NCI-H82 treated with DMSO at 0.1 percent for 48 hours (cell line): ENCODE data around the gene BLID.

Source experiments
- DNase-seq: peaks from one replicate; lab custom pipeline; 2025; ENCODE audit not compliant: unreplicated experiment; lab: John Stamatoyannopoulos, UW

The BLID gene

DNA sequence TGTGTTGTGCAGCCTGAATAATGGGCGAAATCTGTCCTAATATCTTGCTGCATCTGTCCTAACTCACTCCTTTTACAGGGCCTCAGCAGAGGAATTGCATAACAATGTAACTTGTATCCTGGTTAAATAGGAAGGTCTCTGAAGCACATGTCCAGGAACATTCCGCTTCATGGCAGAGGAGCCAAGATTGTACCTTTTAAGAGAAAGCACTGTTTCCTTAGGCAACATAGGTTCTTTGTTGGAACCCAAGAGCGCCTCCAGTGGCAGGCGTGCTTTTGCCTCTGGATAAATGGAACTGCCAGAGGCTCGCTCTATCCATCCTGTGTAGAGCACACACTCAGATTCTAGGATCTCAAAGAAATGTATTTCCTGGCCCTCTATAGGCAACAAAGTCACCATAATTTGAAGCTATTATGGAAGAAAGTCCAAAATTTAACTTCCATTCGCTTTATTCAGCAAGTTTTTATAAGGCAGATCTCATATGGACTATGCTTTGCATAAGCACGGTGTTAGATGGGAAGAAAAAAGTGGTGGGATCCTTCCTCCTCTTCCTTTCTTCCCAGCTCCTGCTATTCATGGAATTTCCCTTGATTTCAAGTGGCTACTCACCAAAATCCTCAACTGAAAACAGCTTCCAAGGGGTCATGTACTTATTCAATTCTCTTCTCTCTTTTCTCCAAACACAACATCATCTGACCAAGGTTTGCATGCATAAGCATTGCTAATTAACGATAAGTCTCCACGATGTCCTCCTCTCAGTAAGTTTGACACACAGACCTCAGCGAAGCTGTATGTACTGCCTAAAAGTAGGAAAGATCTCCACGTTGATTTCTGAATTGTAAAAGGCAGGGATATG, at the start of gene BLID:
Gene BLID, minus strand, starts transcription at position 692 of the 856 bp plus-strand sequence. Its CDS starts 293 bp downstream, at position 399.
- no peak for DNase-seq

DNA sequence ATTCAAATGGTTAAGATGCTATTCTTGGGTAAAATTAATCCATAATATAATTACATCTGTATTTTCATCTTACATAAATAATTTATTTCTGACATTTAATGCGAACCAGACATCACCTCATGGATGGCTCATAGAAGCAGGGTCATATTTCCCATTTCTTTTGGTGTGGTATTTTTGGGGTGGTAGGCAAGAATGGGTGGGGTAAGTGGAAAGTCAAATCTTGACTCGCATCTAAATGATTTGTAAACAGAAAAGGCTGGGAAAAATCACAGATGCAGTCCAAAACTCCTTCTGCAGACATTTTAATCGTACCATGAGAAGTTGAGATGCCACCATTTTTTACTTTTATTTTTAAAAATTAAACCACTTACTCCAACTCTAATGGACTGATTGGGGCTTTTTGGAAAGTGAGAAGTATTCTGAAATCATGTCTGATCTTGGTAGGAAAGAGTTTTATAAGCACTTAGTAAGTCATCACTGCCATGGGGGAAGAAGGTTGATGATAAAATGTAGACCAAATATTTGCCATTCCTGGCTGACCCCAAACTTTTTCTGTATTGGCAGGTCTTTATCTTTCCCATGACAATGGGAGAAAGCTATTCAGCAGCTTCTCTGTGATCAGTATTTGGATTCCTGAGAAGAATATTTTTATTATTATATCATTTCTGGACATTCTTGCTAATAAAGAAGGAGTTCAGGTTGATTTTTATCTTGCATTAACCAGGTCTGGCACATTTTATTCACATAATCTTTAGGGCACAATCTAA, 47.2 kb upstream of the BLID start:
- DNase-seq, result no peak

- DNase-seq, result no peak
Observed at GRCh38 chr11:122162095-122162494, 46.1 kb upstream of the BLID start.

DNA sequence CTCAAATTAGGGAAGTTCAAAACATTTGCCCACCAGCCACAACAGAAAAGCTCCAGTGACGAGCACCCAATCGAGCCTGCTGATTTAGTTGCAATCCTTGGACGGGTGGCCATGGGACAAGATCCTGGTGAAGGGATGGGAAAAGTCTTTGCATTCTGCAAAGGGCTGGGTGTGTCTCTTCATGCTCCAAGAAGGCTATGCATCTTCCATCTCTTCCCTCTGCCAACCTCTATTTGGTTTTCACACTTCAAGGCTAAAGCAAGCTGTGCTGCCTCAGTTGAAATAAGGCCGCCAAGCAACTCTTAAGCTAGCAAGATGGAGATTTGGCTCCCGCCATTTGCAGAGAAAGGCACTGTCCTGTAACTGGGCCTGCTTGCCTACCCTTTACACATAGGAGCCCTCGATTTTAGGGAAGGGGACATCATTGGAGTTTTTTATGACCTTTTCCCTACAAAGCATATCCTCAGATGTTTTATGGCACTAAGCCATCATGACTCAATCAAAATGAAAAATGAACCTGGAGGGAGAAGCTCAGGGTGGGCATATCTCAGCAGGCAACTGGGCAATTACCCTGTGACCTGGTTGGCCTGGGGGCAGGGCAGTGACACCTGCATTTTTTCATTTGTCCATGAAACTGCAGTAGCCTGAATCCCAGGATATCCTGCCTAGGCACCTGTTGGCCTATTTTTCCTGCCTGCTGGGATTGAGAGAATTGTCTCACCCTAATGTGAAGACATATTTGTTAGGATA, 45.0 kb upstream of the BLID start:
- no peak for DNase-seq

- DNase-seq, result no peak
Observed at GRCh38 chr11:122159861-122160260, 43.8 kb upstream of the BLID start.

- no peak for DNase-seq
Observed at GRCh38 chr11:122159173-122159721, 43.2 kb upstream of the BLID start.

DNA sequence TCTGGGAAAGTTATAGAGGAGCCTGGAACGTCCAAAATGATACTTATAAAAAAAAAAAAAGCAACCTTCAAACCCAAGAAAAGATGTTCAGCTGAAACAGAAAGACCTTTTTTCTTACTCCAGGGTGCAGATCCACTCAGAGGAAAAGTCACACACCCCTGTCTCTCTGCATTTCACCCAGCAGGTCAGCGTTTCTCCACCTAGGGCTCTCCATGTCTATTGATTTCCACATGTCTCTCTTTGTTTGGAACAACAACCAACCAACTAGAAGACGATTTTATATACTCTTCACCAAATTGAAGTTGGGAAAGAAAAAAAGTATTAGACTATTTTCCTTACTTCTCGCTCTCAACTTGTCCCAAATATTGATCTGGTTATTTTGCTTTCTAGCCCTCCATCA, 42.2 kb upstream of the BLID start:
- DNase-seq, result no peak

GRCh38 chr11:122157653-122158161, 41.7 kb upstream of the BLID start:
- DNase-seq, result no peak

DNA sequence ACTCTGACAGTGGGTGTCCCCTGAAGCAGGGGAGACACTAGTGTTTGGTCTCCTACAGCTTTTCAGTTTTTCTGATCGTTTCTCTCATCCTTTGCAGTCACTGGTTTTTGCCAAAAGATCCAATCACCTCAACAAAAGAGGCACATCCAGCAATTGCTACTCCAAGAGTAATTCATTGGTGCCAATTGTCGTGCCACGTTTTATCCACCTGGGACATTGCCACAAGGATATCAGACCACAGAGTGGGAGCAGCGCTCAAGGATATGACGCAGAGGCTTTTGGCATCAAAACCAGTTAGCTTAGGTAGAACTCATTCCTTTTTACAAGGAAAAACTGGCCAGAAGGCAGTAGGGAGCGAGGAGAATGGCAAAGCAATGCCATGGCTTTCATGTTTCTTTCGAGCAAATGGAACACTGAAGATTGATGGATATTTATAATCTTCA, 40.9 kb upstream of the BLID start:
- DNase-seq, result no peak

- no peak for DNase-seq
Observed at GRCh38 chr11:122155765-122156527, 39.9 kb upstream of the BLID start.

GRCh38 chr11:122154994-122155393, 39.0 kb upstream of the BLID start:
- DNase-seq, result no peak

DNA sequence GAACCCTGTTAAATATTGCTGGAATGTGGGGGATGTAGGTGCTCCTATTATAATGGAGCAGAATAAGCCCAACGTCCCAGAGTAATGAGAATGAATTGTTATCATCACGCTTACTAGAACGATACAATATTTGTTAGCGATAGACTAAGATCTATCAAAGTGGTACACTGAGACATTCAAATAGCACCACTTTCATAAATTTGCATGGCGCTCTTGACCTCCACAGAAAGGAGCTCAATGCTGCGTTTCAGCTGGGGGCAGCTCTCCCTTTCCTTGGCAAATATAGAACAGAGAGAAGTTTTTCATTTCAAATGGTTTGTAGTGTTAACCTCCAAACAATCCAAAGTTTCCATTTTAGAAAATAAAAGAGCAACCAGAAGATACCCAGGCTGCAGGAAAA, 38.2 kb upstream of the BLID start:
- DNase-seq, result no peak

- no peak for DNase-seq
Observed at GRCh38 chr11:122153746-122154145, 37.7 kb upstream of the BLID start.

DNA sequence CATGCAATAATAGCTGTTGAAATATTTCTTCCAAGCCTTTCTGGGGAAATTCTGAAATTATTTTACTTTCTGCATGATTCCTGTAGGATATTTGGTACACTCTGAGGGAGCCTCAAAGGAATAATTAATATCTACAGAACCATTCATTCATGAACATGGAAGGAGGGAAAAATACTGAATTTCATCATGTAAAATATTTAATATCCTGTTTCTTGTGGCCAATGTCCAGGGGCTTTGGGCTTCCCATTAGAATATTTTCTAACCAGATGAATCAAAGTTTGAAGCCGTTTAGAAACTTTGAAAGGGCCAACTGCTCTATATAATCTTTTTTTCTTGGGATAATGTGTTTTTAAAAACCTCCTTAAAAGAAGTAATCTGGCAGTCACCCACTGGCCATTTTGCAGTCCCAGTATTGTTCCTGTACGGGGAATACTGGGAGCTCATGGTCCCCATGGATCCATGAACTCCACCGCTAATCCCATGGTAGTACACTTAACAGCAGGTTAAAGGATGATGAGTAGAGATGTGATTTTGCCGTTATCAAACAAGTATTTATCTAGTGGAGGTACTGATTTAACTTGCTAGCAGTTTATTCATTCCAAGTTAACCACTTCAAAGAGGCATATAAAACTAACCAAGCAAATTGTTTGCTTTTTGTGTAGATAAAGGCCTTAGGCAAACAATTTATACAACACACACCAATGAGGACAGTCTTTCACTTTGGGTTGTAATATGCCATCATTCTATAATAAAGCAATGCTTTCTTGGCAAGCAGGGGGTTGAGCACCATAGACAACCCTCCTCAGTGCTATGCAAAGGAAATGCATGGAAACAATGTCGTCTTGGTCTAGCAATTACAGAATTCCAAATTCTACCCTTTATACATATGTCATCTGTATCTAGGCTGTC, 34.5 kb upstream of the BLID start:
- DNase-seq, result no peak

GRCh38 chr11:122149202-122149601, 33.2 kb upstream of the BLID start:
- DNase-seq, result no peak

GRCh38 chr11:122146475-122146874, 30.5 kb upstream of the BLID start:
- DNase-seq, result no peak

DNA sequence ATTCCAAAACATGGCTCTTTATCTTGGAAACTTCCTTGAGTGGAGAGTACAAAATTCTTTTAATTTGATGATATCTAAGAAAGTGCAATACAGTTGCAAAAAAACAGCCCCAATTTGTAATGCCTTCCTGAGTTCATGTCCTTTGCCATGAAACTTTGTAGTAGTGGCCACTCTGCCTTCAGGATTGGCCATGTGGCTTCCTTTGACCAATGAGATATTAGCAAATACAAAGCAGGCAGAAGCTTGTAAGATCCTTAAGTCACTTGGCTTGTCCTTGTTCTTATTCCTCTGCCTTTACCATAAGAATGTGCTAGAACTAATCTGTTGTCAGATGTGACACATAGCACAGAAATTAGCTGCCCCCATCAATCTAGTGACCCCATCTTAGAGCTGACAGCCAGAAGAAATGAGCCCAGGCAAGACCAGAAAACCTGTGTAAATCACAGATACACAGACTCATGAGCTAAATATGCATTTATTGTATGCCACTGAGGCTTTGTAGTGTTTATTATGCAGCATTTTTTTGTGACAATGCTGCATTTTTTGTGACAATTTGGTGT, 29.8 kb upstream of the BLID start:
- DNase-seq, result no peak

- DNase-seq, result no peak
Observed at GRCh38 chr11:122144752-122145151, 28.7 kb upstream of the BLID start.

DNA sequence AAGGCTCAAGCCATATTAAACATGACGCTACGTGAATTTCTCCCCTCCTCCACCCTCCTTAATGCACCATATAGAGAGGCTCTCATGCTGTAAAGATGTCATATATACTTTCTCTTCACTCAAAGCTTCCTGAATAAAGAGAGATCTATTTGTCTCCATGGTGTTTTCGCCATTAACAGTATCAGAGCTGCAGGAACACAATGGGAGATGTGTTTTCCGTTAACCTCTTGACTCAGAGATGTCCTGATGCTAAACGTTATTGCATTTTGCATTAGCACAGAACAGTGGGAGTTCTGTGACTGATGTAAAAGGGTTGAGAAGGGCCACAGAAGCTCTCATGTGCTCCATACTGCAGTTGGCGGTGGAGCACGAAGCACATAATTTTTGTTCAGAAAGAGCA, 25.7 kb upstream of the BLID start:
- no peak for DNase-seq
